H9 (cell line): ENCODE data around the gene FAM53B. TPM values are rescaled to one million over a fixed set of nuclear protein-coding genes. Genes with fewer than 3 reads are reported as not detected.

Source experiments
- DNase-seq: peaks from one replicate; pipeline ENCODE4 v3.0.0-alpha.2; 2017
- H2AFZ ChIP-seq: one replicate; pipeline ENCODE4 v1.6.1; 2013; ENCODE audit warnings: mild to moderate bottlenecking, low read length, control low read depth, moderate library complexity
- H2AK5ac ChIP-seq: 2 replicates; pipeline ENCODE4 v1.6.1; 2013; ENCODE audit warnings: low read length, control low read depth, mixed read lengths; ENCODE audit not compliant: insufficient read length
- H2BK120ac ChIP-seq: one replicate; pipeline ENCODE4 v1.6.1; 2013; ENCODE audit warnings: low read depth, mild to moderate bottlenecking, low read length, control low read depth, inconsistent platforms; ENCODE audit not compliant: poor library complexity, severe bottlenecking
- H2BK12ac ChIP-seq: 2 replicates; pipeline ENCODE4 v1.6.1; 2013; ENCODE audit warnings: low read length, control low read depth, mixed read lengths, low read depth; ENCODE audit not compliant: insufficient read length
- H2BK15ac ChIP-seq: 2 replicates; pipeline ENCODE4 v1.6.1; 2013; ENCODE audit warnings: low read depth, low read length, control low read depth
- H2BK20ac ChIP-seq: one replicate; pipeline ENCODE4 v1.6.1; 2013; ENCODE audit warnings: low read depth, mild to moderate bottlenecking, low read length, control low read depth, inconsistent platforms; ENCODE audit not compliant: poor library complexity, severe bottlenecking
- H2BK5ac ChIP-seq: 2 replicates; pipeline ENCODE4 v1.6.1; 2013; ENCODE audit warnings: low read length, control low read depth, mixed read lengths; ENCODE audit not compliant: insufficient read length
- H3K14ac ChIP-seq: 2 replicates; pipeline ENCODE4 v1.6.1; 2013; ENCODE audit warnings: low read length, control low read depth; ENCODE audit not compliant: insufficient read depth
- H3K18ac ChIP-seq: 2 replicates; pipeline ENCODE4 v1.6.1; 2013; ENCODE audit warnings: low read depth, mild to moderate bottlenecking, mixed read lengths, low read length, control low read depth; ENCODE audit not compliant: insufficient read length
- H3K23ac ChIP-seq: 2 replicates; pipeline ENCODE4 v1.6.1; 2013; ENCODE audit warnings: low read length, control low read depth, mixed read lengths, low read depth; ENCODE audit not compliant: insufficient read length
- H3K23me2 ChIP-seq: 2 replicates; pipeline ENCODE4 v1.6.1; 2013; ENCODE audit warnings: low read depth, mild to moderate bottlenecking, mixed read lengths, low read length, control low read depth; ENCODE audit not compliant: insufficient read length, poor library complexity, severe bottlenecking
- H3K27ac ChIP-seq: 2 replicates; pipeline ENCODE4 v1.5.1; 2013; ENCODE audit warnings: low read length, control low read depth, mixed read lengths, low read depth; ENCODE audit not compliant: insufficient read length
- H3K27me3 ChIP-seq: 2 replicates; pipeline ENCODE4 v1.6.1; 2013; ENCODE audit warnings: low read length, control low read depth, inconsistent platforms; ENCODE audit not compliant: insufficient read depth
- H3K4ac ChIP-seq: 2 replicates; pipeline ENCODE4 v1.6.1; 2013; ENCODE audit warnings: low read depth, mild to moderate bottlenecking, control low read depth, inconsistent platforms, low read length, moderate library complexity
- H3K4me1 ChIP-seq: 2 replicates; pipeline ENCODE4 v1.6.1; 2013; ENCODE audit warnings: low read length, control low read depth, inconsistent platforms; ENCODE audit not compliant: insufficient read depth
- H3K4me2 ChIP-seq: 2 replicates; pipeline ENCODE4 v1.6.1; 2013; ENCODE audit warnings: low read length, control low read depth, mixed read lengths; ENCODE audit not compliant: insufficient read length, insufficient read depth
- H3K56ac ChIP-seq: 2 replicates; pipeline ENCODE4 v1.6.1; 2013; ENCODE audit warnings: low read depth, mild to moderate bottlenecking, mixed read lengths, low read length, control low read depth; ENCODE audit not compliant: insufficient read length
- H3K79me1 ChIP-seq: 2 replicates; pipeline ENCODE4 v1.6.1; 2013; ENCODE audit warnings: low read depth, mild to moderate bottlenecking, moderate library complexity, low read length, control low read depth, inconsistent platforms; ENCODE audit not compliant: insufficient read depth, poor library complexity, severe bottlenecking
- H3K79me2 ChIP-seq: 2 replicates; pipeline ENCODE4 v1.6.1; 2013; ENCODE audit warnings: low read length, control low read depth, inconsistent platforms; ENCODE audit not compliant: insufficient read depth
- H3K9ac ChIP-seq: 2 replicates; pipeline ENCODE4 v1.6.1; 2013; ENCODE audit warnings: low read length, control low read depth, mixed read lengths; ENCODE audit not compliant: insufficient read length; ENCODE audit errors: extremely low read depth
- H3K9me3 ChIP-seq: one replicate; pipeline ENCODE4 v1.6.1; 2013; ENCODE audit warnings: low read depth, low read length, inconsistent platforms; ENCODE audit not compliant: control insufficient read depth
- H3T11ph ChIP-seq: one replicate; pipeline ENCODE4 v1.6.1; 2013; ENCODE audit warnings: mild to moderate bottlenecking, low read length, control low read depth, inconsistent platforms
- H4K20me1 ChIP-seq: one replicate; pipeline ENCODE4 v1.6.1; 2013; ENCODE audit not compliant: control insufficient read depth, insufficient read length, insufficient read depth
- H4K5ac ChIP-seq: 2 replicates; pipeline ENCODE4 v1.6.1; 2013; ENCODE audit warnings: low read depth, mild to moderate bottlenecking, mixed read lengths, low read length, control low read depth; ENCODE audit not compliant: insufficient read length
- H4K8ac ChIP-seq: replicated peaks from 2 replicates; pipeline ENCODE4 v1.6.1; 2013; ENCODE audit warnings: low read length, control low read depth, mixed read lengths, low read depth; ENCODE audit not compliant: insufficient read length
- H4K91ac ChIP-seq: 2 replicates; pipeline ENCODE4 v1.6.1; 2013; ENCODE audit warnings: low read depth, mild to moderate bottlenecking, moderate library complexity, mixed read lengths, low read length, control low read depth; ENCODE audit not compliant: insufficient read length
- H3K27ac Mint-ChIP-seq, 3 experiments: 2 replicates in 2 of 3; 3 replicates in 1 of 3; pipeline ENCODE4 v1.8.0; 2020 to 2021; ENCODE audit warnings: mixed read lengths in 3 of 3, mild to moderate bottlenecking in 1 of 3, moderate library complexity in 1 of 3
- H3K27me3 Mint-ChIP-seq: 2 replicates; pipeline ENCODE4 v1.8.0; 2021; ENCODE audit warnings: low read depth, mild to moderate bottlenecking, moderate library complexity, mixed read lengths
- H3K36me3 Mint-ChIP-seq, 3 experiments: 2 replicates in 2 of 3; 3 replicates in 1 of 3; pipeline ENCODE4 v1.8.0; 2020 to 2021; ENCODE audit warnings: low read depth in 3 of 3, mixed read lengths in 3 of 3; ENCODE audit not compliant: insufficient read depth in 1 of 3
- H3K4me1 Mint-ChIP-seq, 2 experiments: 2 replicates each; pipeline ENCODE4 v1.8.0; 2020; ENCODE audit warnings: mixed read lengths in 2 of 2
- H3K4me3 Mint-ChIP-seq, 2 experiments: 2 replicates in 1 of 2; 3 replicates in 1 of 2; pipeline ENCODE4 v1.8.0; 2020 to 2021; ENCODE audit warnings: mild to moderate bottlenecking in 2 of 2, mixed read lengths in 2 of 2, moderate library complexity in 1 of 2
- H3K9me3 Mint-ChIP-seq, 2 experiments: 2 replicates in 1 of 2; 3 replicates in 1 of 2; pipeline ENCODE4 v1.8.0; 2020; ENCODE audit warnings: mild to moderate bottlenecking in 2 of 2, mixed read lengths in 2 of 2, moderate library complexity in 1 of 2
- WGBS: extraction: QIAGEN DNeasy Blood & Tissue Kit; methylation state at CpG from one replicate; pipeline ENCODE4 v1.1.7; 2013; ENCODE audit warnings: missing lambda C conversion rate, low lambda C conversion rate, mixed read lengths; ENCODE audit not compliant: insufficient read length; ENCODE audit errors: extremely low coverage; 5-methylcytosine and 5-hydroxymethylcytosine counted together
- total RNA-seq: library from RNA; stranded (reverse); gene quantifications from 2 replicates; pipeline ENCODE4 v1.2.1, GENCODE V29; 2021
- TF ChIP-seq, protein P1 (sequence below): fragments of 200-600 bp; sonication (generic); conservative IDR thresholded peaks from 3 replicates; pipeline ENCODE4 v1.8.0; 2021; ENCODE audit warnings: antibody characterized with exemption, mild to moderate bottlenecking

Gene FAM53B
- total RNA-seq, 1 experiment from 2014 or later, result 11.5 TPM

DNA sequence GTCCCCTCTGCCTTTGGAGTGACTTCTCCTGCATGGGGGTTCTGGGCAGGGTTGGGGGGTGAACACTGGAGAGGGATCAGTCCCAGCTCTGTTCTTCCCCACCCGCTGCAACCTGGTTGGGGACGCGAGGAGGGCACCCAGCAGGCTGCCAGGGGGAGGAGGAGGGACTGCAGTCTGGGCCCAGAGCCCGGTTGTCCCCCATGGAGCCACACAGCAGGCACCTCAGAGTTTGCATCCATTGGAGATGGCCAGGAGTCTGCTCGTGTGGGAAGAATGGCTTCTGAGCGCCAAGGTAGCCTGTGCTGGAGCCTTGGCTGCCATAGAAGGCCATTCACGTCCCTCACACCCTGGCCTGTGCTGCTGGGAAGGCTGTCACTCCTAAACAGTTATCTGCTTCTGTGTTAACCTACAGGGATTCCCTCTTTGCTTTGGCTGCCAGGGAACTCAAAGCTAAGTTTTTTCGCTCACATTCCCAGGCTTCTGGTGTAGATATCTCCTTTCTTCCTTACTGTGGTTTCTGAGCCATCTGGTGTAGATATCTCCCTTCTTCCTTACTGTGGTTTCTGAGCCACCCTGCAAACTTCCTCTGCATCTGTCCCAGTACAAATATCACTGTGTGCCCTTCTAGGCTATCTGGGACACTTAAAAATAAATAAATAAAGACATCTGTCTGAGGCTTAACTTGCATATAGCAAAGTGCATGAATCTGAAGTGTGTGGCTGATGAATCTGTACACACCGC, 148.9 kb downstream of the FAM53B start:
- no peaks in the 10 kb centered on the region for H3K4me1 ChIP-seq
- H4K20me1 ChIP-seq, result no peaks in the 10 kb centered on the region
- WGBS, result no CpG with 5 or more reads among the region's 9 CpGs
- Mint-ChIP-seq H3K27ac (no peak overlapping the region), H3K4me1 (no peaks in the 10 kb centered on the region; a peak in 1 of 4 replicates), H3K27me3 (peaks cover 4% of the 10 kb centered on the region), H3K9me3 (peaks cover 0 to 4% of the 10 kb centered on the region in 2 experiments; a peak in 1 of 5 replicates), H3K4me3 (no peak overlapping the region), H3K36me3 (no peaks in the 10 kb centered on the region; a peak in 2 of 7 replicates)
- H3K4ac ChIP-seq, result no peak overlapping the region
- no peaks in the 10 kb centered on the region for H3K27me3 ChIP-seq
- no peak overlapping the region for H4K91ac ChIP-seq
- no peak overlapping the region for H2BK20ac ChIP-seq
- H3K18ac ChIP-seq, result no peak overlapping the region
- no peak overlapping the region for H3K56ac ChIP-seq
- no peak overlapping the region for H2AK5ac ChIP-seq
- DNase-seq, result no peak
- no peak overlapping the region for H2BK15ac ChIP-seq
- H3K4me2 ChIP-seq, result no peak overlapping the region
- no peak overlapping the region for H4K8ac ChIP-seq
- H4K5ac ChIP-seq, result no peak overlapping the region
- no peaks in the 10 kb centered on the region for H3K79me1 ChIP-seq
- TF ChIP-seq, protein P1, sequence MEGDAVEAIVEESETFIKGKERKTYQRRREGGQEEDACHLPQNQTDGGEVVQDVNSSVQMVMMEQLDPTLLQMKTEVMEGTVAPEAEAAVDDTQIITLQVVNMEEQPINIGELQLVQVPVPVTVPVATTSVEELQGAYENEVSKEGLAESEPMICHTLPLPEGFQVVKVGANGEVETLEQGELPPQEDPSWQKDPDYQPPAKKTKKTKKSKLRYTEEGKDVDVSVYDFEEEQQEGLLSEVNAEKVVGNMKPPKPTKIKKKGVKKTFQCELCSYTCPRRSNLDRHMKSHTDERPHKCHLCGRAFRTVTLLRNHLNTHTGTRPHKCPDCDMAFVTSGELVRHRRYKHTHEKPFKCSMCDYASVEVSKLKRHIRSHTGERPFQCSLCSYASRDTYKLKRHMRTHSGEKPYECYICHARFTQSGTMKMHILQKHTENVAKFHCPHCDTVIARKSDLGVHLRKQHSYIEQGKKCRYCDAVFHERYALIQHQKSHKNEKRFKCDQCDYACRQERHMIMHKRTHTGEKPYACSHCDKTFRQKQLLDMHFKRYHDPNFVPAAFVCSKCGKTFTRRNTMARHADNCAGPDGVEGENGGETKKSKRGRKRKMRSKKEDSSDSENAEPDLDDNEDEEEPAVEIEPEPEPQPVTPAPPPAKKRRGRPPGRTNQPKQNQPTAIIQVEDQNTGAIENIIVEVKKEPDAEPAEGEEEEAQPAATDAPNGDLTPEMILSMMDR, result no peak
- H3K23me2 ChIP-seq, result no peaks in the 10 kb centered on the region
- no peaks in the 10 kb centered on the region for H3K79me2 ChIP-seq
- H3T11ph ChIP-seq, result no peak overlapping the region
- no peak overlapping the region for H3K27ac ChIP-seq
- no peak overlapping the region for H2AFZ ChIP-seq
- H2BK120ac ChIP-seq, result no peak overlapping the region
- H2BK5ac ChIP-seq, result no peak overlapping the region
- no peak overlapping the region for H2BK12ac ChIP-seq
- no peak overlapping the region for H3K9ac ChIP-seq
- H3K9me3 ChIP-seq, result no peaks in the 10 kb centered on the region
- H3K14ac ChIP-seq, result no peak overlapping the region; the same call in 1 of the 2 replicates
- H3K23ac ChIP-seq, result no peak overlapping the region
